Progenitor cell of endocrine pancreas (in vitro differentiated cells): ENCODE measurements around the gene SLAMF6. TPM values are rescaled to one million over a fixed set of nuclear protein-coding genes. Genes with fewer than 3 reads are reported as not detected.

Experiments used
- DNase-seq: peaks from one replicate; pipeline ENCODE4 v3.0.0; 2021; ENCODE audit warnings: low spot score; ENCODE audit not compliant: unreplicated experiment
- H3K27ac Mint-ChIP-seq: 2 replicates; pipeline ENCODE4 v1.8.0; 2021; ENCODE audit warnings: mild to moderate bottlenecking, moderate library complexity, mixed read lengths
- H3K27me3 Mint-ChIP-seq: 2 replicates; pipeline ENCODE4 v1.8.0; 2021; ENCODE audit warnings: mixed read lengths
- H3K36me3 Mint-ChIP-seq: 2 replicates; pipeline ENCODE4 v1.8.0; 2022; ENCODE audit warnings: mixed read lengths; ENCODE audit not compliant: insufficient read depth
- H3K4me1 Mint-ChIP-seq: 2 replicates; pipeline ENCODE4 v1.8.0; 2021; ENCODE audit warnings: low read depth, mixed read lengths
- H3K4me3 Mint-ChIP-seq: 2 replicates; pipeline ENCODE4 v1.8.0; 2021; ENCODE audit warnings: low read depth, mild to moderate bottlenecking, moderate library complexity, mixed read lengths
- H3K9me3 Mint-ChIP-seq: 2 replicates; pipeline ENCODE4 v1.8.0; 2021; ENCODE audit warnings: low read depth, mixed read lengths
- total RNA-seq: library from RNA; stranded (reverse); gene quantifications from 2 replicates; pipeline ENCODE4 v1.2.1, GENCODE V29; 2021
- TF ChIP-seq, protein P1 (sequence below): fragments of 200-600 bp; sonication (generic); IDR thresholded peaks from one replicate; pipeline ENCODE4 v1.5.0; 2021; ENCODE audit warnings: antibody characterized with exemption, mild to moderate bottlenecking; ENCODE audit not compliant: unreplicated experiment

SLAMF6 gene
- total RNA-seq, 1 donor from 2014 or later, result not detected

DNA sequence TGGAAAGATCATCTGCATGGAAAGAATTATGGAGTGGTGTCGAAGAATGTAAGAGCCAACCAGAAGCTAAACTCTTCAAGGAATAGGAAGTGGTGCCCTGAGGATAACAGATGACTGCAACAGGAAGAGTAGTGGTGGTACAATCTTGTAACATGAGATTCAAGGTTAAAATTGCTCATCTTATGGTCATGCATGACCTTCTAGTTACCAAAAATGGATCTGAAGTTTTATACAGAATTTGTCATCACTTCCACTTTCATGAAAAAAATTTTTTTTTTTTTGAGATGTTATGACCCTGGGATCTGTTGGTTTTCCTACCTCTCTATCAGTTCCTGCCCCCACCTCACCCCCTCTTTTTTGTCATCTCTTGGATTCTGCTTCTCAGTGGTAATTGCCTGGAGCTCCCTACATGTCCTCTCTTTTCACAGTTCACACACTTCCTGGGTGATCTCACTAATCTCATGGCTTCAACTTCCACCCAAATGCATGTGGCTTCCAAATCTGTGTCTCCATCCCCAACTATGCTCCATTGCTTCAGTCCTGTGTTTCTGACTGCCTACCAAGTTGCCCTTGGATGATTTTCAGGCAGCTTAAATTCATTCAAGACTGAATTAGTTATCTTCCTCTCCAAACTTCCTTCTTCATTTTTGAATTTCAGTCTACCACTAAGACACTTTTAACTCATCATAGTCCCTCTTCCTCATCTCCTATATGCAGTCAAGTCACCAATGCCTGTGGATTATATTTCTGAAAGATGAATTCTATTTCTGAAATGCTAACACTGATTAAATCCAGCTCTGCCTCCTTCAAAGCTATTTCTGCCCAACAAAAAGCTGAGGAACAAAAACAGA lies 48.4 kb downstream of the SLAMF6 start:
- H3K4me3 Mint-ChIP-seq, result no peak overlapping the region
- peaks cover 9% of the 10 kb centered on the region for H3K9me3 Mint-ChIP-seq
- H3K27ac Mint-ChIP-seq, result no peak overlapping the region
- H3K27me3 Mint-ChIP-seq, result no peaks in the 10 kb centered on the region
- H3K36me3 Mint-ChIP-seq, result peaks cover 2% of the 10 kb centered on the region
- TF ChIP-seq, protein P1, sequence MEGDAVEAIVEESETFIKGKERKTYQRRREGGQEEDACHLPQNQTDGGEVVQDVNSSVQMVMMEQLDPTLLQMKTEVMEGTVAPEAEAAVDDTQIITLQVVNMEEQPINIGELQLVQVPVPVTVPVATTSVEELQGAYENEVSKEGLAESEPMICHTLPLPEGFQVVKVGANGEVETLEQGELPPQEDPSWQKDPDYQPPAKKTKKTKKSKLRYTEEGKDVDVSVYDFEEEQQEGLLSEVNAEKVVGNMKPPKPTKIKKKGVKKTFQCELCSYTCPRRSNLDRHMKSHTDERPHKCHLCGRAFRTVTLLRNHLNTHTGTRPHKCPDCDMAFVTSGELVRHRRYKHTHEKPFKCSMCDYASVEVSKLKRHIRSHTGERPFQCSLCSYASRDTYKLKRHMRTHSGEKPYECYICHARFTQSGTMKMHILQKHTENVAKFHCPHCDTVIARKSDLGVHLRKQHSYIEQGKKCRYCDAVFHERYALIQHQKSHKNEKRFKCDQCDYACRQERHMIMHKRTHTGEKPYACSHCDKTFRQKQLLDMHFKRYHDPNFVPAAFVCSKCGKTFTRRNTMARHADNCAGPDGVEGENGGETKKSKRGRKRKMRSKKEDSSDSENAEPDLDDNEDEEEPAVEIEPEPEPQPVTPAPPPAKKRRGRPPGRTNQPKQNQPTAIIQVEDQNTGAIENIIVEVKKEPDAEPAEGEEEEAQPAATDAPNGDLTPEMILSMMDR, result no peak
- DNase-seq, result no peak
- no peaks in the 10 kb centered on the region for H3K4me1 Mint-ChIP-seq

DNA sequence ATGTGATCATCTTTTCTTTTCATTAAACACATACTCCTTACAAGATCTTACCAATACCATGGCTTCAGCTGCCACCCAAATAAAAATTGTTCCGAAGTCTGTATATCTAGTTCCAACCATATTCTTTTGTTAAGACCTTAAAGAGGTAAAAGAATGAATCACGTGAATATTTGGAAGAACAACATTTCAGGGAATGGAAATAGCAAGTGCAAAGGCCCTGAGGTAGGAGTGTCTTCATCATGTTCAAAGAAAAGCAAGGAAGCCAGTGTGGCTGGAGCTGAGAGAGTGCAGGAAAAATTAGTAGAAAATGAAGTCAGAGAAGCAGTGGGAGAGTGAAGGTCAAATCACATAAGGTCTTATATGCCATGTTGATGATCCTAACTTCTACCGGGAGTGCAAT lies 50.9 kb downstream of the SLAMF6 start:
- Mint-ChIP-seq H3K27ac (no peak overlapping the region), H3K4me3 (no peak overlapping the region)

DNA sequence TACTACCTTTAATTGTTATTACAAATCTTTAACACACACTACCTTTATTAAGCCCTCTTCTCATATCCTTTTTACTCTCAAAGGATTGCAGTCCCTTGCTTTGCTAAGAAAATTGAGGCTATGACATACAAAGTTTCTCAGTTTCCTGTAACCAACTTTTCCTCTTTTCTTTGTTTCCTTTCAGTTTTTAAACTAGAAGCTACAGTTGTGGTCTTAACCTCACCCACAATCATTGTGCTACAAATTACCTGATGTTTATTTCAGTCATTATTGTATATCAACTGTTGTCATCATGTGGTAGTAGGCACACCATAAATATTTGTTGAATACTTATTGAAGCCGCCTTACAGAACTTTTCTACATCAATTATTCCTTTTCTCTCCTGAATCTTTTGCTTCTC lies 51.8 kb downstream of the SLAMF6 start:
- no peak overlapping the region for H3K4me3 Mint-ChIP-seq
- TF ChIP-seq, protein P1, result no peak
- no peaks in the 10 kb centered on the region for H3K4me1 Mint-ChIP-seq
- no peak overlapping the region for H3K27ac Mint-ChIP-seq
- no peaks in the 10 kb centered on the region for H3K9me3 Mint-ChIP-seq
- DNase-seq, result no peak
- H3K27me3 Mint-ChIP-seq, result no peaks in the 10 kb centered on the region
- H3K36me3 Mint-ChIP-seq, result no peaks in the 10 kb centered on the region

More for the DNA sequence above, 50.9 kb downstream of the SLAMF6 start:
- DNase-seq, result no peak
- TF ChIP-seq, protein P1, result no peak
- Mint-ChIP-seq H3K9me3 (no peaks in the 10 kb centered on the region), H3K4me1 (no peaks in the 10 kb centered on the region), H3K36me3 (no peaks in the 10 kb centered on the region), H3K27me3 (no peaks in the 10 kb centered on the region)

DNA sequence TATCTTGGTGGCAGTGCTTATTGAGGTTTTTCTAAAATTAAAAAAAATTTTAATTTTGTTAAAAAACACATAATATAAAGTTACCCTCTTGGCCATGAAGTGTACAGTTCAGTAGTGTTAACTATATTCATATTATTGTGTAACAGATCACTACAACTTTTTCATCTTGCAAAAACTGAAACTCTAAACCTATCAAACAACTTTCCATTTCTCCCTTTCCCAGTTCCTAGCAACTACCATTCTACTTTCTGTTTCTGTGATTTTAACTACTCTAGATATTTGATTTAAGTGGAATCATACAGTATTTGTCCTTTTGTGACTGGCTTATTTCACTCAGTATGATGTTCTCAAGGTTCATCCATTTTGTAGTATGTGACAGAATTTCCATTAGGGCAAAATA lies 55.5 kb downstream of the SLAMF6 start:
- DNase-seq, result no peak
- no peak overlapping the region for H3K4me3 Mint-ChIP-seq
- no peaks in the 10 kb centered on the region for H3K4me1 Mint-ChIP-seq
- H3K36me3 Mint-ChIP-seq, result no peaks in the 10 kb centered on the region
- peaks cover 3% of the 10 kb centered on the region for H3K9me3 Mint-ChIP-seq
- H3K27me3 Mint-ChIP-seq, result peaks cover 4% of the 10 kb centered on the region
- H3K27ac Mint-ChIP-seq, result no peak overlapping the region
- TF ChIP-seq, protein P1, result no peak

DNA sequence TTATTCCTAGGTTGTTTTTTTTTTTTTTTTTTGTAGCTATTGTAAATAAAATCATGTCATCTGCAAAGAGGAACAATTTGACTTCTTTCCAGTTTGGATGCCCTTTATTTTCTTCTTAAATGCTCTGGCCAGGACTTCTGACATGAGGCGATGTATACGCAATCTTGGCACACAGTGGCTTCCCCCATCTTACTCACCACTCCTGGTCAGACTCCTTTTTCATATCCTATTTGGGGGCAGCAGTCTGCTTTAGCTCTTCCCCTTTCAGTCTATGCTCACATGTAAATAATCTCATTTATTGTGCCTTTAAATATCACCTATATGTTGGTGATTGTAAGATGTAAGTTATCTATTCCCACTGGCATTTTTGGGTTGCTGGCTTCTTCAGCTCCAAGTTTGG lies 56.1 kb downstream of the SLAMF6 start:
- Mint-ChIP-seq H3K9me3 (peaks cover 3% of the 10 kb centered on the region), H3K4me3 (no peak overlapping the region), H3K27me3 (peaks cover 4% of the 10 kb centered on the region), H3K36me3 (no peaks in the 10 kb centered on the region), H3K27ac (no peak overlapping the region), H3K4me1 (no peaks in the 10 kb centered on the region)
- no peak for DNase-seq
- TF ChIP-seq, protein P1, result no peak
